Measurements from ENCODE around the gene TMEM123. TPM values are rescaled to one million over a fixed set of nuclear protein-coding genes. Genes with fewer than 3 reads are reported as not detected.

Gene TMEM123, protein sequence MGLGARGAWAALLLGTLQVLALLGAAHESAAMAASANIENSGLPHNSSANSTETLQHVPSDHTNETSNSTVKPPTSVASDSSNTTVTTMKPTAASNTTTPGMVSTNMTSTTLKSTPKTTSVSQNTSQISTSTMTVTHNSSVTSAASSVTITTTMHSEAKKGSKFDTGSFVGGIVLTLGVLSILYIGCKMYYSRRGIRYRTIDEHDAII
- total RNA-seq (143 TPM), polyA plus RNA-seq (ENCODE audit: insufficient read depth, low read depth, low replicate concordance) (57.0 TPM)
- long read RNA-seq, donor 1, transcript TMEM123-202 (5 exons, 3,579 nt) = minor isoform, 39 of 88 reads
- long read RNA-seq, donor 1, transcript TMEM123-206 (3 exons, 549 nt) = major isoform, 40 of 88 reads
- long read RNA-seq, donor 1, partial matches to known transcripts = 9 of 88 reads
- long read RNA-seq, donor 1, other reads (novel, unspliced or antisense) = 0 of 88 reads
- long read RNA-seq, donor 2, transcript TMEM123-202 (5 exons, 3,579 nt) = major isoform, 34 of 66 reads
- long read RNA-seq, donor 2, transcript TMEM123-206 (3 exons, 549 nt) = minor isoform, 21 of 66 reads
- long read RNA-seq, donor 2, partial matches to known transcripts = 11 of 66 reads
- long read RNA-seq, donor 2, other reads (novel, unspliced or antisense) = 0 of 66 reads
- long read RNA-seq, donor 3, transcript TMEM123-206 (3 exons, 549 nt) = minor isoform, 36 of 109 reads
- long read RNA-seq, donor 3, transcript TMEM123-202 (5 exons, 3,579 nt) = major isoform, 43 of 109 reads
- long read RNA-seq, donor 3, partial matches to known transcripts = 30 of 109 reads
- long read RNA-seq, donor 3, other reads (novel, unspliced or antisense) = 0 of 109 reads
- long read RNA-seq, donor 4, transcript TMEM123-206 (3 exons, 549 nt) = minor isoform, 12 of 89 reads
- long read RNA-seq, donor 4, transcript TMEM123-202 (5 exons, 3,579 nt) = major isoform, 47 of 89 reads
- long read RNA-seq, donor 4, partial matches to known transcripts = 30 of 89 reads
- long read RNA-seq, donor 4, other reads (novel, unspliced or antisense) = 0 of 89 reads
- long read RNA-seq, donor 5, transcript TMEM123-206 (3 exons, 549 nt) = major isoform, 5 of 9 reads
- long read RNA-seq, donor 5, partial matches to known transcripts = 0 of 9 reads
- long read RNA-seq, donor 5, other reads (novel, unspliced or antisense) = 0 of 9 reads
- long read RNA-seq, donor 6, transcript TMEM123-206 (3 exons, 549 nt) = minor isoform, 31 of 82 reads
- long read RNA-seq, donor 6, transcript TMEM123-202 (5 exons, 3,579 nt) = major isoform, 33 of 82 reads
- long read RNA-seq, donor 6, partial matches to known transcripts = 17 of 82 reads
- long read RNA-seq, donor 6, other reads (novel, unspliced or antisense) = 0 of 82 reads
- long read RNA-seq, donor 7, transcript TMEM123-202 (5 exons, 3,579 nt) = major isoform, 115 of 132 reads
- long read RNA-seq, donor 7, partial matches to known transcripts = 3 of 132 reads
- long read RNA-seq, donor 7, other reads (novel, unspliced or antisense) = 13 of 132 reads
- long read RNA-seq, donor 8, transcript TMEM123-202 (5 exons, 3,579 nt) = minor isoform, 40 of 118 reads
- long read RNA-seq, donor 8, transcript TMEM123-206 (3 exons, 549 nt) = major isoform, 49 of 118 reads
- long read RNA-seq, donor 8, partial matches to known transcripts = 29 of 118 reads
- long read RNA-seq, donor 8, other reads (novel, unspliced or antisense) = 0 of 118 reads
- long read RNA-seq, donor 9, transcript TMEM123-206 (3 exons, 549 nt) = major isoform, 35 of 67 reads
- long read RNA-seq, donor 9, transcript TMEM123-202 (5 exons, 3,579 nt) = minor isoform, 27 of 67 reads
- long read RNA-seq, donor 9, partial matches to known transcripts = 5 of 67 reads
- long read RNA-seq, donor 9, other reads (novel, unspliced or antisense) = 0 of 67 reads
- long read RNA-seq, donor 10, transcript TMEM123-206 (3 exons, 549 nt) = major isoform, 41 of 87 reads
- long read RNA-seq, donor 10, transcript TMEM123-202 (5 exons, 3,579 nt) = minor isoform, 29 of 87 reads
- long read RNA-seq, donor 10, partial matches to known transcripts = 17 of 87 reads
- long read RNA-seq, donor 10, other reads (novel, unspliced or antisense) = 0 of 87 reads

DNA sequence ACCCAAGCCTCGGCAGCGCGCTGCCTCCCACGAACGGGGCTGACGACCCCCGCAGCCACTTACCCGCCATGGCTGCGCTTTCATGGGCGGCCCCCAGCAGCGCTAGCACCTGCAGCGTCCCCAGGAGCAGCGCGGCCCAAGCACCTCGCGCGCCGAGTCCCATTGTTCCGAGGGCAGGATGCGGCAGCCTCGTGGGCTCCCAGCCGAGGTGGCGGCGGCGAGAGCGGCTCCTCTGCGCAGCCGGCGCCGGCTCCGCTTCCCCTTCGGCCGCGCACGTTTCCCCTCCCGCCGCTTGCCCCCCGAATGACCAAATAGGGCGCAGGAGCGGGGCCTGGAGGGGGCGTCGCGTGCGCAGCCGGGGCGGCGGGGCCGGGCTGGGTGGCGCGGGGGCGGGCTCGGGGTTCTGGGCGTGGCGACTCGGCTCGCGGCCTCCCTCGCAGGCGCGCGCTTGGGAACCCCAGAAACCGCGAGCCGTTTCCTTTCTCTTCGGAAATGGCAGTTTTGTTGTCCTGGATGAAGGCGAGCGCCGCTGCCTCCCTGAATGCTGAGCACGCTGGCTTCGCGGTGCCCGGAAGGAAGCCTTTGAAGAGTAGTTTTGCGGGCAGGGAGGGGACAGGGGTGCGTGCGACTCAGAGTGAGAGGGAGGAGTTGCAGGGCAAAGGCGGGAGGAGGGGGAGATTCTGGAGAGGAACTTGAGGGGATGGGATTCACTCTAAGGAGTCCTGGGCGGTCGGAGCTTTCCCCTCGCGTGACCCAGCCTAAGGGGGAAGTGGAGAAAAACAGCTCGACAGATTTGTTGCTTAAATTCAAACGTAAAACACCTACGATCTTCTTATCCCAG lies at the start of gene TMEM123:
TMEM123 (minus strand) TSS at position 305 of the 841 bp plus-strand sequence; CDS start at position 163, 142 bp downstream.
- DNase-seq (peak; percentile 82 to 93 (median 88)), FAIRE-seq (no peak)
- intact Hi-C loops (cut with DNase I) = no loop called here

DNA sequence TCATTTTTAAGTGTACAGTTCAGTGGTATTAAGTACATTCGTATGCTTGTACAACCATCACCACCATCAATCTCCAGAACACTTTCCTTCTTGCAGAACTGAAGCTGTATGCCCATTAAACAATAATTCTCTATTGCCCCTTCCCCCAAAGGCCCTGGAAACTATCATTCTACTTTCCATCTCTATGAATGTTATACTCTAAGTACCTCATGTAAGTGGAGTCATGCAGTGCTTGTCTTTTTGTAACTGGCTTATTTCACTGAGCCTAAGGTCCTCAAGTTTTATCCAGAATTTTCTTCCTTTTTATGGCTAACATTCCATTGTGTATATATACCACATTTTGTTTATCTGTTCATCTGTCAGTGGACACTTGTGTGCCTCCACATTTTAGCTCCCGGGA lies 48.3 kb upstream of the TMEM123 start:
- TF ChIP-seq, protein P1, sequence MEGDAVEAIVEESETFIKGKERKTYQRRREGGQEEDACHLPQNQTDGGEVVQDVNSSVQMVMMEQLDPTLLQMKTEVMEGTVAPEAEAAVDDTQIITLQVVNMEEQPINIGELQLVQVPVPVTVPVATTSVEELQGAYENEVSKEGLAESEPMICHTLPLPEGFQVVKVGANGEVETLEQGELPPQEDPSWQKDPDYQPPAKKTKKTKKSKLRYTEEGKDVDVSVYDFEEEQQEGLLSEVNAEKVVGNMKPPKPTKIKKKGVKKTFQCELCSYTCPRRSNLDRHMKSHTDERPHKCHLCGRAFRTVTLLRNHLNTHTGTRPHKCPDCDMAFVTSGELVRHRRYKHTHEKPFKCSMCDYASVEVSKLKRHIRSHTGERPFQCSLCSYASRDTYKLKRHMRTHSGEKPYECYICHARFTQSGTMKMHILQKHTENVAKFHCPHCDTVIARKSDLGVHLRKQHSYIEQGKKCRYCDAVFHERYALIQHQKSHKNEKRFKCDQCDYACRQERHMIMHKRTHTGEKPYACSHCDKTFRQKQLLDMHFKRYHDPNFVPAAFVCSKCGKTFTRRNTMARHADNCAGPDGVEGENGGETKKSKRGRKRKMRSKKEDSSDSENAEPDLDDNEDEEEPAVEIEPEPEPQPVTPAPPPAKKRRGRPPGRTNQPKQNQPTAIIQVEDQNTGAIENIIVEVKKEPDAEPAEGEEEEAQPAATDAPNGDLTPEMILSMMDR (IDR thresholded peaks at IDR 0.05; ENCODE audit: borderline replicate concordance, extremely low read depth, insufficient read depth) = no peak
- Histone ChIP-seq H3K9me3 (ENCODE audit: control insufficient read depth in 2 of 3, insufficient read depth in 1 of 3, low read length in 3 of 3) (no peaks in the 10 kb centered on the region), H3K4me3 (ENCODE audit: low read length in 3 of 3) (no peak overlapping the region), H3K27ac (ENCODE audit: low read depth in 2 of 2, low read length in 2 of 2) (no peak overlapping the region), H3K36me3 (ENCODE audit: control insufficient read depth in 2 of 3, insufficient read depth in 3 of 3, low read length in 3 of 3) (no peaks in the 10 kb centered on the region), H3K9ac (ENCODE audit: low read length in 3 of 3) (no peak overlapping the region), H3K27me3 (ENCODE audit: control insufficient read depth, insufficient read depth, low read length) (no peaks in the 10 kb centered on the region), H3K4me1 (ENCODE audit: control insufficient read depth in 2 of 3, insufficient read depth in 2 of 3, low read depth in 1 of 3, low read length in 3 of 3) (peaks cover 0 to under 1% (median 0%) of the 10 kb centered on the region in 3 donors)
- FAIRE-seq = no peak
- intact Hi-C loops (cut with DNase I) = no loop called here
- no peak for DNase-seq

More for the DNA sequence above, at the start of gene TMEM123:
- Histone ChIP-seq H3K27ac (ENCODE audit: low read depth in 2 of 2, low read length in 2 of 2) (peak within 1 kb of the TSS; percentile 89 to 94), H3K9ac (ENCODE audit: low read length in 3 of 3) (peak within 1 kb of the TSS; percentile 83 to 85 (median 84)), H3K4me1 (ENCODE audit: control insufficient read depth in 2 of 3, insufficient read depth in 2 of 3, low read depth in 1 of 3, low read length in 3 of 3) (peaks cover 0 to 14% (median 4%) of the 10 kb centered on the region in 3 donors), H3K9me3 (ENCODE audit: control insufficient read depth in 2 of 3, insufficient read depth in 1 of 3, low read length in 3 of 3) (no peaks in the 10 kb centered on the region), H3K4me3 (ENCODE audit: low read length in 3 of 3) (peak within 1 kb of the TSS; percentile 73 to 95 (median 85)), H3K27me3 (ENCODE audit: control insufficient read depth, insufficient read depth, low read length) (no peaks in the 10 kb centered on the region), H3K36me3 (ENCODE audit: control insufficient read depth in 2 of 3, insufficient read depth in 3 of 3, low read length in 3 of 3) (peaks cover 0 to 1% (median 0%) of the 10 kb centered on the region in 3 donors)
- TF ChIP-seq, protein P1 (IDR thresholded peaks at IDR 0.05; ENCODE audit: borderline replicate concordance, extremely low read depth, insufficient read depth) = no peak
